Activated CD4-positive, alpha-beta T cell treated with anti-CD3 and anti-CD28 coated beads, Interleukin-2, amount 50 U/mL, for 1 hour (primary cell): ENCODE data around the gene ZNRF3.
A peak's percentile ranks its signal among the peaks of the same experiment; 100 is the strongest.
"Not testable (repeated sequence)": the region's sequence is repeated elsewhere in the genome, so short reads cannot be mapped to it uniquely, and the experiment has no call there.

ENCODE experiments used
- DNase-seq: peaks from one replicate; pipeline ENCODE4 v3.0.0-alpha.2; 2020

ZNRF3 gene

GRCh38 chr22:28884747-28885350 lies 1.5 kb downstream of the ZNRF3 start:
- no peak for DNase-seq

GRCh38 chr22:28885939-28886338 lies 2.6 kb downstream of the ZNRF3 start:
- DNase-seq = no peak

- not testable (repeated sequence) for DNase-seq
These were observed 3.3 kb downstream of the ZNRF3 start for GRCh38 chr22:28886679-28887078.

- DNase-seq = no peak
These were observed 4.5 kb downstream of the ZNRF3 start for GRCh38 chr22:28887725-28888459.

GRCh38 chr22:28889478-28890024 lies 6.2 kb downstream of the ZNRF3 start:
- DNase-seq = no peak

GRCh38 chr22:28891156-28891733 lies 7.9 kb downstream of the ZNRF3 start:
- no peak for DNase-seq

GRCh38 chr22:28892175-28892731 lies 8.9 kb downstream of the ZNRF3 start:
- no peak for DNase-seq

- DNase-seq = no peak
These were observed 10.4 kb downstream of the ZNRF3 start for GRCh38 chr22:28893810-28894209.

- no peak for DNase-seq
These were observed 11.0 kb downstream of the ZNRF3 start for GRCh38 chr22:28894334-28894733.

GRCh38 chr22:28894807-28895206 lies 11.4 kb downstream of the ZNRF3 start:
- DNase-seq = no peak

GRCh38 chr22:28896611-28897010 lies 13.2 kb downstream of the ZNRF3 start:
- DNase-seq = no peak

GRCh38 chr22:28898233-28898629 lies 14.9 kb downstream of the ZNRF3 start:
- no peak for DNase-seq

- DNase-seq = peak; percentile 19
These were observed 16.0 kb downstream of the ZNRF3 start for GRCh38 chr22:28899199-28899853.

GRCh38 chr22:28900379-28900925 lies 17.1 kb downstream of the ZNRF3 start:
- no peak for DNase-seq

GRCh38 chr22:28902490-28902889 lies 19.1 kb downstream of the ZNRF3 start:
- DNase-seq = no peak

- DNase-seq = no peak
These were observed 19.7 kb downstream of the ZNRF3 start for GRCh38 chr22:28903080-28903479.

GRCh38 chr22:28903729-28904128 lies 20.4 kb downstream of the ZNRF3 start:
- no peak for DNase-seq

- no peak for DNase-seq
These were observed 21.0 kb downstream of the ZNRF3 start for GRCh38 chr22:28904211-28904896.

GRCh38 chr22:28905256-28905832 lies 22.0 kb downstream of the ZNRF3 start:
- DNase-seq = no peak

GRCh38 chr22:28906312-28906711 lies 22.9 kb downstream of the ZNRF3 start:
- DNase-seq = no peak

GRCh38 chr22:28907311-28908008 lies 24.1 kb downstream of the ZNRF3 start:
- DNase-seq = no peak
